Fibroblast of lung (primary cell): ENCODE results near the gene CD2AP.
"Not testable (repeated sequence)": the region's sequence is repeated elsewhere in the genome, so short reads cannot be mapped to it uniquely, and the experiment has no call there.

Source experiments
- CTCF ChIP-seq, 2 donors: IDR thresholded peaks in 1 of 2; conservative IDR thresholded peaks in 1 of 2; 1 replicate in 1 of 2; 2 replicates in 1 of 2; pipeline ENCODE4 v1.5.1; 2011 to 2012; ENCODE audit warnings: low read length in 2 of 2, control low read depth in 1 of 2, inconsistent platforms in 1 of 2, low read depth in 1 of 2, mild to moderate bottlenecking in 1 of 2
- EZH2 ChIP-seq: IDR thresholded peaks from 2 replicates; pipeline ENCODE4 v1.5.1; 2012; ENCODE audit warnings: low read length, control low read depth, mild to moderate bottlenecking; ENCODE audit errors: missing control alignments

DNA sequence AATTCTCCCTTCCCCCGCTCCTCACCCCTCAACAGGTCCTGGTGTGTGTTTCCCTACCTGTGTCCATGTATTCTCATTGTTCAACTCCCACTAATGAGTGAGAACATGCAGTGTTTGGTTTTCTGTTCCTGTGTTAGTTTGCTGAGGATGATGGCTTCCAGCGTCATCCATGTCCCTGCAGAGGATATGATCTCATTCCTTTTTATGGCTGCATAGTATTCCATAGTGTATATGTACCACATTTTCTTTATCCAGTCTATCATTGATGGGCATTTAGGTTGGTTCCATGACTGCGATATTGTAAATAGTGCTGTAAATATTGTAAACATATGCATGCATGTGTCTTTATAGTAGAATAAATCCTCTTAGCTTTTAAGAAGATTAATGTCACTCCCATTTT is 89.0 kb downstream of the CD2AP start:
- not testable (repeated sequence) for TF ChIP-seq CTCF (conservative IDR thresholded peaks at IDR 0.05 in 1 of 2, IDR thresholded peaks at IDR 0.05 in 1 of 2; ENCODE audit: low read depth in 1 of 2, low read length in 2 of 2); EZH2
